DOHH2 (cell line): ENCODE data around the gene SRPK2.

Source experiments
- H3F3A ChIP-seq: fragments of 200-600 bp; sonication (generic), shearing (Covaris generic); 2 replicates; pipeline ENCODE4 v1.6.0; 2016; ENCODE audit warnings: antibody characterized with exemption, mild to moderate bottlenecking; ENCODE audit not compliant: control insufficient read depth, insufficient read depth
- H3K27ac ChIP-seq: fragments of 200-600 bp; sonication (generic); 2 replicates; pipeline ENCODE4 v1.5.1; 2014; ENCODE audit warnings: low read depth, mild to moderate bottlenecking, low read length, moderate library complexity
- H3K27me3 ChIP-seq: fragments of 200-600 bp; sonication (generic); 2 replicates; pipeline ENCODE4 v1.6.1; 2014; ENCODE audit warnings: mild to moderate bottlenecking, low read length, mixed read lengths; ENCODE audit not compliant: control insufficient read depth
- H3K36me3 ChIP-seq: fragments of 200-600 bp; sonication (generic); 2 replicates; pipeline ENCODE4 v1.6.1; 2014; ENCODE audit warnings: mild to moderate bottlenecking, low read length, moderate library complexity, mixed read lengths; ENCODE audit not compliant: control insufficient read depth
- H3K4me1 ChIP-seq: fragments of 200-600 bp; sonication (generic); 2 replicates; pipeline ENCODE4 v1.6.1; 2014; ENCODE audit warnings: mild to moderate bottlenecking, low read length, mixed read lengths; ENCODE audit not compliant: control insufficient read depth
- H3K4me2 ChIP-seq: fragments of 200-600 bp; sonication (generic); 2 replicates; pipeline ENCODE4 v1.6.0; 2014; ENCODE audit warnings: mild to moderate bottlenecking, low read length, moderate library complexity
- H3K4me3 ChIP-seq: fragments of 200-600 bp; sonication (generic); 2 replicates; pipeline ENCODE4 v1.5.1; 2014; ENCODE audit warnings: mild to moderate bottlenecking, low read length, mixed read lengths
- H3K79me2 ChIP-seq: fragments of 200-600 bp; sonication (generic); 2 replicates; pipeline ENCODE4 v1.6.1; 2014; ENCODE audit warnings: mild to moderate bottlenecking, low read length, mixed read lengths; ENCODE audit not compliant: control insufficient read depth
- H3K9me2 ChIP-seq: fragments of 200-600 bp; sonication (generic); replicated peaks from 2 replicates; pipeline ENCODE4 v1.6.1; 2014; ENCODE audit warnings: mild to moderate bottlenecking, low read length, mixed read lengths; ENCODE audit not compliant: control insufficient read depth
- H3K9me3 ChIP-seq: fragments of 200-600 bp; sonication (generic); 2 replicates; pipeline ENCODE4 v1.6.1; 2014; ENCODE audit warnings: antibody characterized with exemption, low read length, mixed read lengths; ENCODE audit not compliant: control insufficient read depth, insufficient read depth
- H4K20me1 ChIP-seq: fragments of 200-600 bp; sonication (generic); 2 replicates; pipeline ENCODE4 v1.6.0; 2014; ENCODE audit warnings: low read depth, mild to moderate bottlenecking, antibody characterized with exemption, low read length, moderate library complexity; ENCODE audit not compliant: control insufficient read depth, insufficient read depth
- EZH2phosphoT487 ChIP-seq: fragments of 200-600 bp; sonication (generic); IDR thresholded peaks from 2 replicates; pipeline ENCODE4 v1.6.1; 2017; ENCODE audit warnings: borderline replicate concordance, mild to moderate bottlenecking, antibody characterized with exemption, low read length, moderate library complexity, mixed read lengths
- TF ChIP-seq, protein P1 (sequence below): fragments of 200-600 bp; sonication (generic); IDR thresholded peaks from one replicate; pipeline ENCODE4 v1.5.1; 2014; ENCODE audit warnings: antibody characterized with exemption, mild to moderate bottlenecking, low read depth, low read length; ENCODE audit not compliant: poor library complexity, severe bottlenecking

The SRPK2 gene

GRCh38 chr7:105102557-105103352, 286.0 kb downstream of the SRPK2 start:
- Histone ChIP-seq H3K4me2 (no peak overlapping the region), H3K9me2 (no peaks in the 10 kb centered on the region), H3K36me3 (peaks cover 87% of the 10 kb centered on the region), H3F3A (peaks cover 21% of the 10 kb centered on the region), H3K4me3 (no peak overlapping the region), H3K4me1 (no peaks in the 10 kb centered on the region), H3K9me3 (no peaks in the 10 kb centered on the region), H3K27ac (no peak overlapping the region), H3K27me3 (no peaks in the 10 kb centered on the region), H3K79me2 (0 out of 2 replicates have a peak, but pooled peaks cover 2% of the 10 kb centered on the region), H4K20me1 (no peaks in the 10 kb centered on the region)
- TF ChIP-seq, protein P1, sequence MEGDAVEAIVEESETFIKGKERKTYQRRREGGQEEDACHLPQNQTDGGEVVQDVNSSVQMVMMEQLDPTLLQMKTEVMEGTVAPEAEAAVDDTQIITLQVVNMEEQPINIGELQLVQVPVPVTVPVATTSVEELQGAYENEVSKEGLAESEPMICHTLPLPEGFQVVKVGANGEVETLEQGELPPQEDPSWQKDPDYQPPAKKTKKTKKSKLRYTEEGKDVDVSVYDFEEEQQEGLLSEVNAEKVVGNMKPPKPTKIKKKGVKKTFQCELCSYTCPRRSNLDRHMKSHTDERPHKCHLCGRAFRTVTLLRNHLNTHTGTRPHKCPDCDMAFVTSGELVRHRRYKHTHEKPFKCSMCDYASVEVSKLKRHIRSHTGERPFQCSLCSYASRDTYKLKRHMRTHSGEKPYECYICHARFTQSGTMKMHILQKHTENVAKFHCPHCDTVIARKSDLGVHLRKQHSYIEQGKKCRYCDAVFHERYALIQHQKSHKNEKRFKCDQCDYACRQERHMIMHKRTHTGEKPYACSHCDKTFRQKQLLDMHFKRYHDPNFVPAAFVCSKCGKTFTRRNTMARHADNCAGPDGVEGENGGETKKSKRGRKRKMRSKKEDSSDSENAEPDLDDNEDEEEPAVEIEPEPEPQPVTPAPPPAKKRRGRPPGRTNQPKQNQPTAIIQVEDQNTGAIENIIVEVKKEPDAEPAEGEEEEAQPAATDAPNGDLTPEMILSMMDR, result no peak
- TF ChIP-seq EZH2phosphoT487, result no peak

DNA sequence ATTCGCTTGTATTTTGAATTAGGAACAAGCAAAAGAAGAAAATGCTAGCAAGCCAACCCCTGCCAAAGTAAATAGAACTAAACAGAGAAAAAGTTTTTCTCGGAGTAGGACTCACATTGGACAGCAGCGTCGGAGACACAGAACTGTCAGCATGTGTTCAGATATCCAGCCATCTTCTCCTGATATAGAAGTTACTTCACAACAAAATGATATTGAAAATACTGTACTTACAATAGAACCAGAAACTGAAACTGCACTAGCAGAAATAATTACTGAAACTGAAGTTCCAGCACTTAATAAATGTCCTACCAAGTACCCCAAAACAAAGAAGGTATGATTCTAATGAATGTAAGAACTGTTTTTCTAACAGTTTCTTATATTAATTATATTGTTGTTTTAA, 286.9 kb downstream of the SRPK2 start:
- H3K4me2 ChIP-seq, result no peak overlapping the region
- no peaks in the 10 kb centered on the region for H3K4me1 ChIP-seq
- no peaks in the 10 kb centered on the region for H4K20me1 ChIP-seq
- H3K27ac ChIP-seq, result no peak overlapping the region
- peaks cover 87% of the 10 kb centered on the region for H3K36me3 ChIP-seq
- TF ChIP-seq EZH2phosphoT487, result no peak
- TF ChIP-seq, protein P1, result no peak
- no peaks in the 10 kb centered on the region for H3K27me3 ChIP-seq
- H3K9me2 ChIP-seq, result no peaks in the 10 kb centered on the region
- no peaks in the 10 kb centered on the region for H3K9me3 ChIP-seq
- H3F3A ChIP-seq, result peaks cover 21% of the 10 kb centered on the region
- H3K79me2 ChIP-seq, result 0 out of 2 replicates have a peak, but pooled peaks cover 2% of the 10 kb centered on the region
- no peak overlapping the region for H3K4me3 ChIP-seq

DNA sequence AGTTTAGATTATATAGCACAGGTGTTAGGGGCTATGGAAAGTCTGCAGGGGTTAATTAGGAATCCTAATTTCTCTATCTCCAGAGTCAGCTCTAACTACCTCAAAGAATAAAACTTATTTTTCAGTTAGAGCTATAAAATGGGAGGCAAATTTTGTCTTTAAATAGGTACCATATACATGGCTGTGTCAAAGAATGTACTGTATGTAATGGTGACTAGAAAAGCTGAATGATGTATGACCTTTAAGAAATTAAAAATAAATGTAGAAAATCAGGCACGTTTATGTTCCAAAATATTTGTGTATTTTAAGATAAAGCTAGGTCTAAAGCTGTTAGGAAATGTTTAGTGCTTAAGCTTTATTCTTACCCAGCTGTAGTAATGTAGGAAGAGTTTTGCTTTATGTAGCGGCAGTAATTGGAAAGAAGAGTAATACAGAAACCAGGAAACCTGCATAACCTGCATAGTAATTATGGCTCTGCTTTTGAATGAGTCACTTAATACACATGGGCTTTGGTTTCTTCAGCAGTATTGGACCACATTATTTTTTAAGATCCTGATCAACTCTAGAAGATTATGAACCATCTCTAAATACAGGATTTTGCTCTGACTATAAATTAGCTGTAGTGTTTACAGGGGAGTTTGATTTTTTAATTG, 289.7 kb downstream of the SRPK2 start:
- Histone ChIP-seq H3K27me3 (no peaks in the 10 kb centered on the region), H3K27ac (no peak overlapping the region), H3K79me2 (peaks cover 2% of the 10 kb centered on the region; the same call in 1 of the 2 replicates), H3K4me1 (no peaks in the 10 kb centered on the region), H3K9me3 (no peaks in the 10 kb centered on the region), H3K36me3 (peaks cover 83% of the 10 kb centered on the region), H3K4me3 (no peak overlapping the region), H3K4me2 (no peak overlapping the region), H4K20me1 (no peaks in the 10 kb centered on the region), H3F3A (peaks cover 22% of the 10 kb centered on the region), H3K9me2 (no peaks in the 10 kb centered on the region)
- TF ChIP-seq EZH2phosphoT487, result no peak
- TF ChIP-seq, protein P1, result no peak
